Sigmoid colon (tissue), 7 donors: Measurements from ENCODE around the gene MKI67. TPM values are rescaled to one million over a fixed set of nuclear protein-coding genes. Genes with fewer than 3 reads are reported as not detected.
"Not testable (repeated sequence)": the region's sequence is repeated elsewhere in the genome, so short reads cannot be mapped to it uniquely, and the experiment has no call there.

Experiments
- DNase-seq: peaks from one replicate; pipeline ENCODE4 v3.0.0-alpha.2; 2019
- H3K27ac ChIP-seq, 4 donors: fragments of 200-600 bp; sonication (generic); one replicate each; pipeline ENCODE4 v1.5.1; 2016 to 2019; ENCODE audit warnings: mild to moderate bottlenecking in 1 of 4
- H3K27me3 ChIP-seq, 3 donors: fragments of 200-600 bp; sonication (generic); one replicate each; pipeline ENCODE4 v1.5.1; 2019; ENCODE audit warnings: mild to moderate bottlenecking in 1 of 3
- H3K36me3 ChIP-seq, 4 donors: fragments of 200-600 bp; sonication (generic); one replicate each; pipeline ENCODE4 v1.5.1; 2016 to 2019
- H3K4me1 ChIP-seq, 4 donors: fragments of 200-600 bp; sonication (generic); one replicate each; pipeline ENCODE4 v1.5.1; 2017 to 2019
- H3K4me3 ChIP-seq, 4 donors: fragments of 200-600 bp; sonication (generic); one replicate each; pipeline ENCODE4 v1.5.1; 2017 to 2019; ENCODE audit warnings: mild to moderate bottlenecking in 2 of 4, moderate library complexity in 1 of 4
- H3K9me3 ChIP-seq, 4 donors: fragments of 200-600 bp in 3 of 4; sonication (generic) in 3 of 4; one replicate each; pipeline versions ENCODE4 v1.5.1 to v1.6.1; 2013 to 2019
- EP300 ChIP-seq, 4 donors: sonication (generic); formaldehyde crosslinking; IDR thresholded peaks; one replicate each; pipeline ENCODE4 v1.6.1; 2017; ENCODE audit warnings: antibody characterized with exemption in 4 of 4
- POLR2A ChIP-seq, 2 donors: fragments of 450-650 bp; IDR thresholded peaks; one replicate each; pipeline ENCODE4 v1.6.1; 2016; ENCODE audit warnings: antibody characterized with exemption in 2 of 2, mild to moderate bottlenecking in 2 of 2, moderate library complexity in 2 of 2
- POLR2AphosphoS5 ChIP-seq, 4 donors: sonication (generic); formaldehyde crosslinking; IDR thresholded peaks; one replicate each; pipeline ENCODE4 v1.6.1; 2017; ENCODE audit warnings: antibody characterized with exemption in 4 of 4
- WGBS, 2 donors: extraction: QIAGEN DNeasy Blood & Tissue Kit; methylation state at CpG; one replicate each; pipeline ENCODE4 v1.1.7; 2013; 5-methylcytosine and 5-hydroxymethylcytosine counted together
- intact Hi-C: fragments of 100-400 bp; cut with DNase I; formaldehyde crosslinking; loops from one replicate; pipeline ENCODE4 v1.15.1; 2023
- polyA plus RNA-seq, 3 donors: library from polyadenylated mRNA; stranded (reverse); fragments of 200-250 nt; gene quantifications; one replicate each; pipeline ENCODE4 v1.2.3, GENCODE V29; 2013
- total RNA-seq, 4 donors: library from RNA; depleted of rRNA; stranded (reverse); fragments of >200 nt; gene quantifications; one replicate each; pipeline ENCODE4 v1.1.0, GENCODE V29; 2016
- TF ChIP-seq, protein P1 (sequence below), 4 experiments: fragments of 450-650 bp in 3 of 4; fragments of 200-600 bp in 1 of 4; IDR thresholded peaks; one replicate each; pipeline ENCODE4 v1.5.1; 2016 to 2019; ENCODE audit warnings: antibody characterized with exemption in 4 of 4, mild to moderate bottlenecking in 3 of 4, moderate library complexity in 2 of 4
- donor health status: healthy with polysubstance abuse.
- donor health status: Bipolar disorder and iron deficiency.
- donor health status: healthy.

The MKI67 gene
- total and polyA plus RNA-seq, 7 donors, result 0.49 to 29.0 (median 1.2) TPM

GRCh38 chr10:128097783-128098182, 28.4 kb downstream of the MKI67 start:
- DNase-seq, result no peak
- H3K4me1 ChIP-seq, result peaks cover 0 to 7% (median 2%) of the 10 kb centered on the region in 4 donors
- intact Hi-C loops, result no loop called here
- TF ChIP-seq EP300 (IDR thresholded peaks at IDR 0.05) (no peak), POLR2A (IDR thresholded peaks at IDR 0.05) (no peak)
- TF ChIP-seq, protein P1, sequence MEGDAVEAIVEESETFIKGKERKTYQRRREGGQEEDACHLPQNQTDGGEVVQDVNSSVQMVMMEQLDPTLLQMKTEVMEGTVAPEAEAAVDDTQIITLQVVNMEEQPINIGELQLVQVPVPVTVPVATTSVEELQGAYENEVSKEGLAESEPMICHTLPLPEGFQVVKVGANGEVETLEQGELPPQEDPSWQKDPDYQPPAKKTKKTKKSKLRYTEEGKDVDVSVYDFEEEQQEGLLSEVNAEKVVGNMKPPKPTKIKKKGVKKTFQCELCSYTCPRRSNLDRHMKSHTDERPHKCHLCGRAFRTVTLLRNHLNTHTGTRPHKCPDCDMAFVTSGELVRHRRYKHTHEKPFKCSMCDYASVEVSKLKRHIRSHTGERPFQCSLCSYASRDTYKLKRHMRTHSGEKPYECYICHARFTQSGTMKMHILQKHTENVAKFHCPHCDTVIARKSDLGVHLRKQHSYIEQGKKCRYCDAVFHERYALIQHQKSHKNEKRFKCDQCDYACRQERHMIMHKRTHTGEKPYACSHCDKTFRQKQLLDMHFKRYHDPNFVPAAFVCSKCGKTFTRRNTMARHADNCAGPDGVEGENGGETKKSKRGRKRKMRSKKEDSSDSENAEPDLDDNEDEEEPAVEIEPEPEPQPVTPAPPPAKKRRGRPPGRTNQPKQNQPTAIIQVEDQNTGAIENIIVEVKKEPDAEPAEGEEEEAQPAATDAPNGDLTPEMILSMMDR (IDR thresholded peaks at IDR 0.05), result no peak
- H3K4me3 ChIP-seq, result no peak overlapping the region
- 85 to 90% methylated on average over 8 of the region's 8 CpGs for WGBS, 2 donors
- no peaks in the 10 kb centered on the region for H3K9me3 ChIP-seq
- H3K36me3 ChIP-seq, result no peaks in the 10 kb centered on the region
- no peak overlapping the region for H3K27ac ChIP-seq
- no peaks in the 10 kb centered on the region for H3K27me3 ChIP-seq

DNA sequence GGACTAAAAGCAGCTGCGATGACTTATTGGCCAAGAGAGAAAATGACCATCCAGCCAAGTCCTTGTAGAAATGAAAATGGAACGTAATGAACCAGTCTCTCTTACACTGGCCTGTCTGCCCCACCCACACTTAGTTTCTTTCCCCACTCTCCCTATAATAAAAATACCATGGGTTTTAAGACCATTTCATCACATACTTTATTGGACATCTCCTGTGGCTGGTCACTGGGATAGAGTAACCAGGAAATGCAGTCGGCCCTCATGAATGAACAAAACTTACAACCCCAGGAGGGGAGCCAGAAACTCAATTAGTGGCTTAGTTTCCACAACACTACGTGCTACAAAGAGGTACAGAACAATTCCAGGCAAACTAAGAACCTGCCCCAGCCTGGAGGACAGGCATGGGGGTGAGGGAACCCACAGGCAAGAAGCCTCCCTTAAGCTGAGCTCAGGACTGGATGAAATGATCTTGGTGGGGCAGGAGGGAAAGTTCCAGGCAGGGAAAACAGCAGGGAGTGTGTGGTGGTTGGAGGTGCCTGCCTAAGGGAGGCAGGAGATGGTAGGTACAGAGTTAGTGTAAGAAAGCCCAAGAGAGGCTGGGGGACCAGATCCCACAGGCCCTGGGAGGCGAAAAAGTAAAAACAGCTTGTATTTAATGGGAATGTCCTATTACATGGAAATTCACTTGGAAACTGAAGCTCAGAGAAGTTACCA, 29.6 kb downstream of the MKI67 start:
- H3K4me1 ChIP-seq, result no peaks in the 10 kb centered on the region
- TF ChIP-seq, protein P1 (IDR thresholded peaks at IDR 0.05), result no peak
- TF ChIP-seq POLR2A (IDR thresholded peaks at IDR 0.05) (no peak), EP300 (IDR thresholded peaks at IDR 0.05) (no peak), POLR2AphosphoS5 (IDR thresholded peaks at IDR 0.05) (no peak)
- no peak overlapping the region for H3K4me3 ChIP-seq
- H3K27me3 ChIP-seq, result no peaks in the 10 kb centered on the region
- 78 to 86% methylated on average over 5 of the region's 5 CpGs for WGBS, 2 donors
- no peak for DNase-seq
- no peaks in the 10 kb centered on the region for H3K36me3 ChIP-seq
- no peak overlapping the region for H3K27ac ChIP-seq
- intact Hi-C loops, result no loop called here
- H3K9me3 ChIP-seq, result no peaks in the 10 kb centered on the region

- WGBS, 2 donors, result 70 to 80% methylated on average over 11 of the region's 11 CpGs
- no peaks in the 10 kb centered on the region for H3K27me3 ChIP-seq
- intact Hi-C loops, result no loop called here
- no peaks in the 10 kb centered on the region for H3K4me1 ChIP-seq
- no peaks in the 10 kb centered on the region for H3K36me3 ChIP-seq
- TF ChIP-seq POLR2A (IDR thresholded peaks at IDR 0.05) (no peak), POLR2AphosphoS5 (IDR thresholded peaks at IDR 0.05) (no peak), EP300 (IDR thresholded peaks at IDR 0.05) (no peak)
- TF ChIP-seq, protein P1 (IDR thresholded peaks at IDR 0.05), result no peak
- DNase-seq, result no peak
- H3K9me3 ChIP-seq, result no peaks in the 10 kb centered on the region
- no peak overlapping the region for H3K4me3 ChIP-seq
- no peak overlapping the region for H3K27ac ChIP-seq
These were observed 30.3 kb downstream of the MKI67 start for GRCh38 chr10:128095753-128096469.

DNA sequence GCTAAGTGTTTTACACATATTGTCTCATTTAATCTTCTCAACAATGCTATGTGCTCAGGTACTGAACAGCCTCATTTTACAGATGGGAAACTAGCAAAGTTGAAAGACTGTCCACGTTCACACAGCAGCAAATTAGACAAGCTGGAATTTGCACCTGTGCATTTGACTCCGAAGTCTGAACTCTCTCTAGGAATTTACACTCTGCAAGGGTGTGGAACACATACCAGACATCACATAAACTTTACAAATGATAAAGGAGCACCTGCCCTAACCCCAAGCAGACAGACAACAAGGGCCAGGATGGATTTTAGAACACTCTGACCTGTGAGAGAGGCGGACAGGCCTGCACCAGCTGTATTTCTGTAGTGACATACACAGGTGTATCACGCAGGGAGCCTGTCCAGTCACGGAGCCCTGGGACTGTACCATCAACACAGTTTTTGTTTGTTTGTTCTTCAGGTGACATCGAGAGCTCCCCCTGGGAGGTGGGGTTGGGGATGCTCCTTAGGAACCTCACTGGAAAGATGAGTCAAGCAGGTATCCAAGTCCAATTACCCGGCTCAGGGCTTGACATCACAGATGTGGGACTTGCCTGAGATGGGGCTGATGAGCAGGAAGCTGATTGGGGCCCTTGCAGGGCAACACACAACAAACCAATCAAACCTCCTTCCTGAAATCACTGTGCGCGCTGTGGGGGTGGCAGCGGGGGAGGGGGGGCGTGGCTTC, 31.0 kb downstream of the MKI67 start:
- DNase-seq, result no peak

GRCh38 chr10:128094596-128094995, 31.6 kb downstream of the MKI67 start:
- DNase-seq, H3K36me3 ChIP-seq, H3K27ac ChIP-seq, H3K4me3 ChIP-seq, H3K4me1 ChIP-seq, H3K27me3 ChIP-seq, H3K9me3 ChIP-seq, intact Hi-C loops: not testable (repeated sequence)
- 89 to 98% methylated on average over 4 of the region's 4 CpGs for WGBS, 2 donors

More for the DNA sequence above, 31.0 kb downstream of the MKI67 start:
- Histone ChIP-seq H3K36me3 (no peaks in the 10 kb centered on the region), H3K9me3 (no peaks in the 10 kb centered on the region), H3K4me3 (no peak overlapping the region), H3K27ac (no peak overlapping the region), H3K4me1 (no peaks in the 10 kb centered on the region), H3K27me3 (no peaks in the 10 kb centered on the region)
- 23 to 58% methylated on average over 11 of the region's 11 CpGs for WGBS, 2 donors
- intact Hi-C loops, result no loop called here
- TF ChIP-seq, protein P1 (IDR thresholded peaks at IDR 0.05), result no peak
